ENCODE measurements around the gene PTPRN2.

Gene PTPRN2

GRCh38 chr7:157559596-157560257, 1027.9 kb downstream of the PTPRN2 start:
- DNase-seq = no peak

DNA sequence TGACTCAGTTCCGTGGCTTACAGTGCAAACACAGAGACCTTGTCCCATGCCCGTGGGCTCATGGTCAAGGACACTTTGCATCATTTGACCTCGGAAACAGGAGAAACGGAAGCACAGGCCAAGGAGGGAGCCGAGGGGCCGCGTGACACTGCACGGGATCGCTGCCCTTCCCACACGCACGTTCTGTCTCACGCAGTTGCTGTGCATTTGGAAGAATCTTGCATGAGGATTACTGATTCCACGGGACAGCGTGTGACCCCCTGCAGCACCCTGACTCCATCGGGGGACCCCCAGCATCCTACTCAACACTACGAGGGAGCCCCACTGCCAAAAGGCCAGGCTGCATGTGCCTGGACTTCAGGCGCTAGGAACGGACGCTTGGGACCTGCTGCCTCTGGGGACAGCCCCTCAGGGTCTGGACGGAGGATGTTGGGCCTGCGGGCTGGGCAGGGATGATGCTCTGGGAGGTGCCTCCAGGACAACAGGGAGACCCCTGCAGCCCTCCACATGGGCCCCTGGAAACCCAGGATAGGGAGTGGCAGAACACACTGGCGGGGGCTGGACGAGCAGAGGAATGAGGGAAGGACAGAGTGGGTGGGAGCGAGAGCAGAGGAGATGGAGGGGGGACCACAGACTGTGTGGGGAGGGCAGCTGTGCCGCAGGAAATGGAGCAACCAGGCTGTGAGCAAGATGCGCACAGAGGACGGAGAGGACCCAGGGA, 1028.6 kb downstream of the PTPRN2 start:
- DNase-seq = no peak

- DNase-seq = no peak
These were observed 1029.1 kb downstream of the PTPRN2 start for GRCh38 chr7:157558516-157558874.

- no peak for DNase-seq
These were observed 1029.6 kb downstream of the PTPRN2 start for GRCh38 chr7:157558061-157558460.

GRCh38 chr7:157557263-157557662, 1030.4 kb downstream of the PTPRN2 start:
- DNase-seq = no peak

- no peak for DNase-seq
These were observed 1031.0 kb downstream of the PTPRN2 start for GRCh38 chr7:157556642-157556944.

DNA sequence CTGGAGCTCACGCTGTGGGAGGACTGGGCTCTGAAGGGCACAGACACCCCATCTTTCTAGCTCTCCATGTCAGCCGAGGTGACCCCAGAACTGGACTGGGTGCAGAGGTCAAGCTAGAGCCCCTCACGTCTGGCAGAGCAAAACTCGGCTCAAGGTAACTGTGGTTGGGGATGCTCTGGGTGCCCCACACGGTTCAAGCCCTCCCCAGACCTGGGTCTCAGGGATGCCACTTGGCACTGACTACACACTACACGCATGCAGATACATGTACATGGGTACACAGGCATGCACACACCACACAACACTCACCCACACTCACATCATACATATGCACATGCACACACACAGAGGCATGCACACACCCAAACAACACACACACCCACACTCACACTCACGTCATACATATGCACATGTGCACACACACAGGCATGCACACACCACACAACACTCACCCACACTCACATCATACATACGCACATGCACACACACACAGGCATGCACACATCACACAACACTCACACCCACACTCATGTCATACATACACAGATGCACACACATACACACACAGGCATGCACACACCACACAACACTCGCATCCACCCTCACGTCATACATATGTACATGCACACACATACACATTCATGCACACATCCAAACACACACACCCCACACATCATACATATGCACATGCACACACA, 1031.5 kb downstream of the PTPRN2 start:
- DNase-seq = no peak

GRCh38 chr7:157555313-157555712, 1032.3 kb downstream of the PTPRN2 start:
- no peak for DNase-seq

DNA sequence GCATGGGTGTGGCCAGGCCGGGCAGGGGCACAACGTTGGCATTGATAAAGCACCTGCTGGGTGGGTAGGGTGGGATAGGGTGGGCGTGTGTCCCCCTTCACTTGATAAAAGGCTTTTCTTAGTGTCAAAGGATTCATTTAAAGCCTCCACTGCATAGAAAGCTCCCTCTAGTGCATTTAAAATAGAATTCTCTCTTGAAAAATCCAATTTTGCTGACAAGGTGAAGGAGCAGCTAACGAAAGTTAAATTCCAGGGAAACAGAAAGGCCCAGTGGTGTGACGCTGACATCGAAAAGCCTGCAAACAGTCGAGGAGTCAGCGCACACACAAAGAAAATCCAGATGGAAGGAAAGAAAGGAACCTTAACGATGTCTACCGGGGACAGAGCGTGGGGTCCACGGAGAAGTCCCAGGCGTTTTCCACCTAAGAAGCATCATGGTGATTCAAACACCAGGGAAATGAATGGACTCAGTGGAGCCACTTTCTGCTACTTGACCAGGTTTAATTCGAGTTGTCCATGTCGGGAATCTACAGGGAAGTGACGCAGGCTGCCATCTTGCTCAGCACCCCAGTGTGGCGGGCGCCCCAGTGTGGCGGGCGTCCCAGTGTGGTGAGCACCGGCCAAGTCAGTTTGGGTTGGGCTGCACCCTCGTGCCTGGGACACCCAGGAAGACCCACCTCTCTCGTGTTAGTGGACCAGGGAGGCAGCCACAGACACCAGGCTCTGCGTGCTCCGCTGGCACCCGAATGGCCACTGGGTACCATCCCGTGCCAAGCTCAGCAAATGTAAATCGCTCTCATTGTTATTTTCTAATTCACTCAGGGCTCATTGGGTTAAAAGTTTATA, 1033.0 kb downstream of the PTPRN2 start:
- DNase-seq = no peak

DNA sequence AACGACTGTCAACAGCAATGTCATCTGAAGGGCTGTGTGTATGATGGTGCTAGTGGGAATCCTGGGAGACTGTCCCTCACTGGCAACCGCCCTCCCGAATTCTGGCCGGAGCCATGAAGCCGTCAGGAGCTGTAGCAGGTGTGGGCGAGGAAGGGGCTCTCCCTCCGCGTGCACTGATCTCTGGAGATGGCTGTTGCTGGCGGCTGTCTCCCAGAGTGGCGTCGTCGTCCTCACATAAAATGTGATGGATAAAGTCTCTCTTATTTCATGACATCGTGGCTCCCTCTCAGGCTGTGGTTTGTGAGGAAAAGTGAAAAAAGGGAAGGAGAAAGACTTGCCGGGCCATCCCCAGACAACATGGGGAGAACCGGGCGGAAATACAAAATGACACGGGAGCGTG, 1034.4 kb downstream of the PTPRN2 start:
- DNase-seq = no peak

- DNase-seq = no peak
These were observed 1035.2 kb downstream of the PTPRN2 start for GRCh38 chr7:157552295-157552993.

DNA sequence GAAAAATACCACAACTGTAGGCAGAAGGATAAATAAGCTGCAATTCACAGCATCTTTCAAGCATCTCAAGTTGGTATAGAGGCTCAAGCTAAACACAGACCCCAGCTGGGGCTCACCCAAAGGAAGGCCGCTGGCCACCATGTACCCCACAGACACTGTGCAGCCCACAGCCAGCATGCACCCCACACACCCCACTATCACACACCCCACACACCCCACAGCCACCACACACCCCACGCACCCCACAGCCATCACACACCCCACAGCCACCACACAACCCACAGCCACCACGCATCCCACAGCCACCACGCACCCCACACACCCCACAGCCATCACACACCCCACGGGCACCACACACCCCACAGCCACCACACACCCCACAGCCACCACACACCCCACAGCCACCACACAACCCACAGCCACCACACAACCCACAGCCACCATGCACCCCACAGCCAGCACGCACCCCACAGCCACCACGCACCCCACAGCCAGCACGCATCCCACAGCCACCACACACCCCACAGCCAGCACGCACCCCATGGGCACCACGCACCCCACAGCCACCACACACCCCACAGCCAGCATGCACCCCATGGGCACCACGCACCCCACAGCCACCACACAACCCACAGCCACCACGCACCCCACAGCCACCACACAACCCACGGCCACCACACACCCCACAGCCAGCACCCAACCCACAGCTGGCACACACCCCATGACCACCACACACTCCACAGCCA, 1036.1 kb downstream of the PTPRN2 start:
- DNase-seq = no peak

DNA sequence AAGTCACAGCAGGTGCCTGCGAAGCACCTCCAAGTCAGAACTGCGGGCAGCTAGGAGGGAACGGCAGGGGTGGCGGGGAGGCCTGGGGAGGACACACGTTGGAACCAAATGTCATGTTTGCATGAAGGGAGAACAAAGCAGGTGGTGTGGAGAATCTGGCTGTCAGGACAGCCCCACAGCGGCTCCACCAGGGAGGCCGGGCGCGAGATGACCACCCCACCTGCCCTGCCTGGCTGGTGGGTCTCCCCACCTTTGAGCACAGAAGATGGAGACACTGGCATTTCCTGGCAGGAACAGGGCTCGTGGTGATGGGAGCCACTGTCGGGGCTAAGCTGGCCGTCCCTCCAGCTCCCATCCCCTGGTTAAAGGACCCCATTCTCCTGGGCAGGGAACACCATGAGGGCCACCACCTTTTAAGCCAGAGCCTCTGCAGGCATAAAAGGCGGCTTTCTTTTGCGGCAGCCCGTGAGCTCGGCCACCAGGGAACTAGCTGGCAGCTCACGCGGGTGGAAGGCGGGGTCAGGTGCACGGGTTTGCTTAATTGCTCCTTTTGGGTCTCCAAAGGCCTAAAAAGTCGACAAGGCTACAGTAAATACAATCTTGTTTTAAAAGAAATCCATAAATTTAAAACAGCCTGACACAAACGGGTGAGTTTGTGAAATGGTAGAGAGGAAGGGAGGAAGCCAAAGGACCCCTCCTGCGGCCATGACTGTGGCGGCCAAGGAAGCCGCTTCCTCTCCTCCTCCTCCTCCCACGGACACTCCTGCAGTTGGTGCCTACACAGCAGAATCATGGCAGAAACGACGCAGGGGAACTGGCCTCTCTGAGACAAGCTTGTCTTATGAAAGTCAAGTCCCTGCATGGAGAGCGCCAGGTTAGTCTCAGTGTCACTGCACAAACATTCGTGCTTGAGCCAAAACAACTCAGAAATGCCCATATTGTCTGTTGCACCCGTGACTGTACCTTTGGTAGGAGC, 1037.0 kb downstream of the PTPRN2 start:
- DNase-seq = no peak

DNA sequence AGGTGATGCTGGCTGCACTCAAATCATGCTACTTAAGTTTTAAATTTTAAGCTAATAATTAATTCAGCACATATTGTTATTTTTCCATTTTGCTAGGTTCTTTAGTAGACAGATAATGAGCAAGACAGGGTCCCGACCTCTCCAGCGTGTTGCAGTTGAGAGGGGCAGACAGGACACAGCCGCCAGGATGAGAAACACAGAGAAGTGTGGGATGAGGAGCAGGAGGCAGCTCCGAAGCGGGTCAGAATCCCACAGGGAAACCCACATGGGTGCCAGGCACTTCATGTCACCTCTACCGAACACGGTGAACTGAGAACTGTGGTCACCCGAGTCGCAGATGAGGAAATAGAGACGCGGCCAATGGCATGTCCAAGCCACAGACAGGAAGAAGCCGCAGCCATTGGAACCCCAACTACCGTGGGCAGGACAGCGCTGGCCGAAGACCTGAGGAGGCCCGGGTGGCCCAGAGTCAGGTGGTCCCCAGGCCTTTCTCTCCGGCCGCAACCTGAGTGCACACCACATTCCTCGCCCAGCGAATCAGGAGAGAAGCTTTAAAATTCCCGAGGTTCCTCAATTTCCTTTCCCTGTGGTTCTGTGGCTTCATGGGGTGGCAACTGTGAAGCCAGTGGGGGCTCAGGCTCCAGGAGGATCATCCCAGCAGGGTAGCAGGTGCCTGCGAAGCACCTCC, 1037.9 kb downstream of the PTPRN2 start:
- DNase-seq = no peak

- DNase-seq = no peak
These were observed 1038.8 kb downstream of the PTPRN2 start for GRCh38 chr7:157548691-157549303.

GRCh38 chr7:157547611-157548010, 1040.0 kb downstream of the PTPRN2 start:
- no peak for DNase-seq

GRCh38 chr7:157547102-157547501, 1040.5 kb downstream of the PTPRN2 start:
- no peak for DNase-seq

DNA sequence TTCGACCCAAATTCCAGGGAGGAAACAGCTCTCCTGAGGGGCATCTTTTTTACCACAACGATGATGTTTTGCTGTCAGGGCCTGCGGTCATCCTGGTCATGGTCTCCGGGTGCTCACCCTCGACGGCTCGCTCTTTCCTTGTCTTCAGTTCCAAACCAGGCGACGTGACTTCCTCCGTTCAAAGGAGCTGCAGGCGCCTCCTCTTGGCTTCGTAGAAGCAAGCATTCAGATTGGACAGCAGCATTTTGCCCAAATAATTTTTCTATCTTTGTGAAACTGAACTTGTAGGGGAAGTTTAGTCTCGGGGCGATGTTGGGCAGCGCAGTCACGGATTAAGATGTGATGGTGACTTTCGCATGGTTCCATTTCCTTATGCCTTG, 1042.0 kb downstream of the PTPRN2 start:
- no peak for DNase-seq

DNA sequence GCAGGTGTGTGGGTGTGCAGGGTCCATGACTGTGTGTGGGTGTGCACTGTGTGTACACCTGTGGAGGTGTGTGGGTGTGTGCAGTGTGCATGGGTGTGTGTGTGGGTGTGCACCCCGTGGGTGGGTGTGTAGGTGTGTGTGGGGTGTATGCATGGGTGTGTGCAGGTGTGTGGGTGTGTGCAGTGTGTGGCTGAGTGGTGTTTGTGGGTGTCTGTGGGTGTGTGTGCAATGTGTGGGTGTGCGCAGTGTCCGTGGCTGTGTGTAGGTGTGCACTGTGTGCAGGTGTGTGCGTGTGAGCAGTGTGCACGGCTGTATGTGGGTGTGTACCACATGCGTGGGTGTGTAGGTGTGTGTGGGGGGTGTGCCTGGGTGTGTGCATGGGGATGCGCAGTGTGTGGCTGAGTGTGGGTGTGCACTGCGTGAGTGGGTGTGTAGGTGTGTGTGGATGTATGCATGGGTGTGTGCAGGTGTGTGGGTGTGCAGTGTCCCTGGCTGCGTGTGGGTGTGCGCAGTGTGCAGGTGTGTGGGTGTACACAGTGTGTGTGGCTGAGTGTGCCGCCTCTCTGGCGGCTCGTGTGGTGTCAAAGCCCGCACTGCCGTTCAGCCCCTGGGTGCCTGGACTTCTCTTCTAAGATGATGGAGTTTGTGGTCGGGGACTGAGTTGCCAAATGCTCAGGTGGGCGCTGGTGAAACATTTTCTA, 1042.5 kb downstream of the PTPRN2 start:
- no peak for DNase-seq

Data from effector CD4-positive, alpha-beta T cell (primary cell).